GM21528 (cell line): Measurements from ENCODE around the gene WDR17.
A peak's percentile ranks its signal among the peaks of the same experiment; 100 is the strongest.
"Not testable (repeated sequence)": the region's sequence is repeated elsewhere in the genome, so short reads cannot be mapped to it uniquely, and the experiment has no call there.

Source experiments
- ATAC-seq: cut with Tn5 transposase; IDR thresholded peaks from one replicate; pipeline ENCODE4 v1.9.1; 2021; ENCODE audit warnings: mild to moderate bottlenecking, moderate library complexity; ENCODE audit not compliant: unreplicated experiment, low FRiP score

The WDR17 gene

GRCh38 chr4:176188654-176189053 lies 123.0 kb downstream of the WDR17 start:
- no peak for ATAC-seq

- no peak for ATAC-seq
These were observed 124.5 kb downstream of the WDR17 start for GRCh38 chr4:176189891-176190795.

GRCh38 chr4:176191974-176192373 lies 126.3 kb downstream of the WDR17 start:
- ATAC-seq, result no peak

GRCh38 chr4:176193126-176193525 lies 127.5 kb downstream of the WDR17 start:
- ATAC-seq, result no peak

GRCh38 chr4:176193938-176194337 lies 128.3 kb downstream of the WDR17 start:
- no peak for ATAC-seq

- ATAC-seq, result peak; percentile 99
These were observed 129.7 kb downstream of the WDR17 start, which contains the start of gene SPATA4 for GRCh38 chr4:176195184-176195978. TSS of gene SPATA4 (minus strand) at chr4:176195585. CDS start at chr4:176195562, 23 bp downstream.

- ATAC-seq, result no peak
These were observed 132.8 kb downstream of the WDR17 start for GRCh38 chr4:176198316-176198903.

- ATAC-seq, result no peak
These were observed 139.7 kb downstream of the WDR17 start for GRCh38 chr4:176205299-176205698.

- no peak for ATAC-seq
These were observed 142.2 kb downstream of the WDR17 start for GRCh38 chr4:176207839-176208238.

GRCh38 chr4:176209535-176209934 lies 143.9 kb downstream of the WDR17 start:
- no peak for ATAC-seq

- no peak for ATAC-seq
These were observed 144.5 kb downstream of the WDR17 start for GRCh38 chr4:176210101-176210500.

GRCh38 chr4:176210579-176211296 lies 145.1 kb downstream of the WDR17 start:
- ATAC-seq, result no peak

GRCh38 chr4:176212351-176212750 lies 146.7 kb downstream of the WDR17 start:
- not testable (repeated sequence) for ATAC-seq

GRCh38 chr4:176217510-176217909 lies 151.9 kb downstream of the WDR17 start:
- no peak for ATAC-seq

- ATAC-seq, result no peak
These were observed 156.5 kb downstream of the WDR17 start for GRCh38 chr4:176222149-176222548.

- ATAC-seq, result no peak
These were observed 157.9 kb downstream of the WDR17 start for GRCh38 chr4:176223561-176223960.

- ATAC-seq, result no peak
These were observed 161.1 kb downstream of the WDR17 start for GRCh38 chr4:176226736-176227135.

GRCh38 chr4:176229645-176230044 lies 164.0 kb downstream of the WDR17 start:
- no peak for ATAC-seq
